ENCODE measurements around the gene CABP1.

The CABP1 gene

DNA sequence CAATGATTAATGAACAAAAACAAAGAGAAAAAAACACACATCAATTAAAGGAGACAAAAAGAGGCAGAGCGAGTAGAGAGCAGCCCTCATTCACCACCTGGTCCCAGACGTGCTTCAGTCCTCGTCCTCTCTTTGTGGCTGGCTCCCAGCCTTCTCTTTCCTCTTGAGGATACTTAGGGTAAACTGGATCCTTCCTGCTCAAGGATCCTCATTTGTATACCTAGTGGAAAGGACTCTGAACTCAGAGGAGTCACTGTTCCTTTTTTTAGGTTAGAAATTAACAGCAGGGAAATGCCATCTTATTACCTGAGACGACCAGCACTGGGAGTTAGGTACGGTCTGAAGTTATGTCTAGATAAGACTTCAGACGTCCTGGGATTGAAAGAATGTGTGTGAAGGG lies 56.2 kb downstream of the CABP1 start:
- DNase-seq = peak; percentile 48

- no peak for DNase-seq
These were observed 56.9 kb downstream of the CABP1 start for GRCh38 chr12:120697344-120697743.

- no peak for DNase-seq
These were observed 58.2 kb downstream of the CABP1 start for GRCh38 chr12:120698665-120699064.

DNA sequence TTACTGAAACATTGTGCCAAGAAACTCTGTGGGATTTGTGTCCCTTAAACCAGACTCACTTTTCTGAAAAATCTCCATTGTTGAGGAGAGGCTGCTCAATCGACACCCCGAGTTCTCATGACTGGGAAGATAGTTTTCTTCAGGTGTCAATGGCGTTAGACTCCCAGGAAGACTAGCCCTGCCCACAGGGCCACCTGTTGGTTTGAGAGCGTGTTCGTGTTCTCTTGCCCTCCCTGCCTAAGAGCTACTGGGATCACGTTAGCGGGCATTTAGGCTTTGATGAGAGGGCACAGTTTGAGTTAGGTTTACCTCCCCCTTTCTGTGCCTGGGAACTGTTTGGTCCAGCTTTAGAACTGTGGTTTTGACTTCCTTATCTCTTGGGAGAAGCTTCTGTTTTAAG lies 59.1 kb downstream of the CABP1 start:
- DNase-seq = no peak

DNA sequence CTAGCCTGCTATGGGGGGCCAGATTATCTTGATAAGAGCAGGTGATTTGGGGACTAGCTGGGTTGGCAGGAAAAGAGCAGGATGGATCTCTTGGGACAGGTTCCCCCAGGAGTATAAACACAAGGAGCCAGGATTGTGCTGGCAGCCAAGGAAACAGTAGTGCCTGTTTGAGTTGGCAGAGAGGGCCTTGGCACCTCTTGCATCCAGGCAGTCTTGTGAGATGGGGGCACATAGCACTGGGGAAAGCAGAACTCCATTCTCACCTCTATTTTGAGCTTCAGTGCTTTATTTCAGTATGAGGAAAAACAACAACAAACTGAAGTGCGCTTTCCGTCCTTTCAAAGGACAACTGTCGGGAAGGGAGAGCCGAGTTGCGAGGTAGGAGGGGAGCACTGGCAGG lies 60.5 kb downstream of the CABP1 start:
- no peak for DNase-seq

GRCh38 chr12:120702637-120703036 lies 62.2 kb downstream of the CABP1 start:
- DNase-seq = no peak

DNA sequence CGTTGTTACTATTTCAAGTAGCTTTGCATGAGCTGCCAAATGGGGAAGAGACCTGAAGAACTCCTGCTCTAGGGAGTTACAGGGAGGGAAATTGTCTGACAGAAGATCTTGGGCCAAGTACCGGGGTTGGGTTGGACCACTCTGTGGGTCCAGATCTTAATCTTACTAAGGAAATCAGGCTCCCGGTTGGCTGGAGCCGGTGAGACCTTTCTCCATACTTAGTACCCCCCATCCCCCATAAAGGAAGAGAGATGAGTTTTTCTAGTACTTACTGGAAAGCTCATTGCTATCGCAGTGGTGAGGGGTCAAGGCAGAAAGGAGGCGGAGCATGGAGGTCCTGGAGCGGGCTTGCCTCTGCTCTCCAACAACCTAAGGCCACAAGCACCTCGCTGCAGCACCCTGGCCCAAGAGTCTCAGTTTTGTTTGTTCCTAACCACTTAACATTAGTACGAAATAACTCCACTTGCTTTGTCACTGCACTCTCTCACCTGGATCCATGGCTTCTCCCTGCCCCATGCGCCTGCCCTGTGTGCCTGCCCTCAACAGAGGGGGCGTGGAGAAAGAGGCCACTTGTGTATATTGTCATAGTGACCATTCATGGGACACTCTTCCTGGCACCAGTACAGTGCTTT lies 63.0 kb downstream of the CABP1 start:
- DNase-seq = no peak

DNA sequence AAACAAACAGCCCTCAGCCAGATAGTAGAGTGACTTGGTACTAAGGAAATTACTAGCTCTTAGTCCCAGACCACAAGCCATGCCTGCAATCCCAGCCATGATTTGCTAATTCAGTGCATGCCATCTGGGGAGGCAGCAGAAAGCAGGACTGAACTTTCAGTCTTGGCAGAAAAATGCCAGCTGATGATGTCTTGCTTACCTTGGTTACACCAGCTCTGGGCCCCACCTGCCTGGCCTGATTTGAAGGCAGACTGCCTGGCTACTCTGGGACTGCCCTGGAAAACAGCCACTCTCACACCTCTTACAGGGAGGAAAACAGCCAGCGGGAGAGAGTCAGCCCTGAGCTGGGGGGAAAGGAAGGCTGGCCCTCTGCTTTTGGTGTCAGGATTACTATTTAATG lies 65.2 kb downstream of the CABP1 start:
- no peak for DNase-seq

DNA sequence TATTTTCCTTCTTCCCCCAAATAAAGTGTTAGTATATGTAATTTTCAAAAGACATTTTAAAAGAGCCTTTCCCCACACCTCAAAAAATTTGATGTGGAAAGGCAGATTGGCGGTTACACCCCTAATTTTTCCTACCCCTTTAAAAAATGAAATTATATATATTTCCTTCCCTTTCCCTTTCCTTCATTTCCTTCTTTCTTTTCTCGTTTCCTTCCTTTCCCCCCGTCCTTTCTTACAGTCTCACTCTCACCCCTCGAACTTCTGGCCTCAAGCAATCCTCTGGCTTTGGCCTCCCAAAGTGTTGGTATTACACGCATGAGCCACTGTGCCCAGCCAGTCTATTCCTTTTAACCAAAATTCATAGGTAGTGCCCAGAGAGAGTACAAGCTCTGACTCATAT lies 65.6 kb downstream of the CABP1 start:
- no peak for DNase-seq

DNA sequence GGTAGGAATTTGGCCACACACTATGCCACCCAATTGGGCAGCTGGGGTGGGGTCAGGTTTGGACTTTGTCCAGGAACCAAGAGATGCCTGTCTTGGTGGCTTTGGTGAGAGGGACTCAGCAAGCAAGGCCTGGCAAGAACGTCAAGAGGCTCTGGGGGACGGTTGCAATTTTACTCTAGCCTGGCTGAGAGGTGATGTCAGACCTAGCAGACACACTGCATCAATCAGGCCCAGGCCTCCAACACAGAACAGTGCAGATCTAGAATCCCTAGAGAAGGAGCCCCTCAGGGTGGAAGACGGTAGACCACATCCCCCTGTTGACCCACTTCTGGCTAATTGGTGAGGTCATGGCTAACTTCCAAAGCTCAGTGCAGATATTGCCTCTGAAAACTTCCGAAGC lies 68.2 kb downstream of the CABP1 start:
- no peak for DNase-seq

- peak; percentile 53 for DNase-seq
These were observed 69.8 kb downstream of the CABP1 start, which contains the start of gene UNC119B for GRCh38 chr12:120710031-120710804. Gene UNC119B, plus strand, starts transcription at chr12:120710458. Its CDS starts 17 bp downstream, at chr12:120710475.

DNA sequence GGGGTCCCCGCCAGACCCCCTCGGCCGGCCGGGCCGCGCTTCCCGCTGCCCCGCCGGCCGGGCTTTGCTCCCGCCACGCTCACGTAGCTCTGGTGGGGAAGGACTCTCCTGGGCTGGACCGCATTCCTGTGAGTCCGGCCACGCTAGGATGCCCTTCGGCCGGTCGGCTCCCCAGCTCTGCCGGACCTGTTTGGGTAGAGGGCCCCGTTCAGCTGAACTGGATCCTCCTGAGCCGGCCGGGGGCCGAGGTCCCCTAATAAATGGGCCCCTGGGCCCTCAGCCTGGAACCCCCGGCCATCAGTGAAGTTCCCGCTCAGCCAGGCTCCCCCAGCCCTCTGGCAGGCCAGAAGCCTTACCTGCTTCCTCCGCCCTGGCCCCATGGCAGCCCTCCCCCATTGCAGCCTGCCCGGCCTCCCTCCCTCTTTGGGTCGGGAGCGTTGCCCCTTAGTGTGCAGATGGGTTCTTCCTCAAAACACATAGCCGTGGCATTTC lies 70.4 kb downstream of the CABP1 start:
- DNase-seq = no peak

GRCh38 chr12:120711411-120711810 lies 71.0 kb downstream of the CABP1 start:
- no peak for DNase-seq

DNA sequence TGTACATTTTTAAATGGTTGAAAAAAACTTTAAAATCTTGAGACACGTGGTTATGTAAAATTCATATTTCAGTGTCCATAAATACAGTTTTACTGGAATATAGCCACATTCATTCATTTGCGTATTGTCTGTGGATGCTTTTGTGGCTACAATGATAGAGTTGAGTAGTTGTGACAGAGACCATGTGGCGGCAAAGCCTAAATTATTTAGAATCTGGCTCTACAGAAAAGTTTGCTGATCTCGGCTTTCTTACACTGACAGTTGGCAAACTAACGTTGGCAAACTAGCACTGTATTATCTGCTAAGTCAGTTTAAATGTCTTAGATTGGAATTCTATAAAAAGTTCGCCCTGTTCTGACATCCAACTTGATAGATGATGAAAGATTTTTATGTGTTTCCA lies 72.2 kb downstream of the CABP1 start:
- DNase-seq = no peak

GRCh38 chr12:120713861-120714482 lies 73.5 kb downstream of the CABP1 start:
- DNase-seq = peak; percentile 70

Data from DMS79 treated with DMSO at 0.1 percent for 48 hours (cell line).